Endothelial cell of umbilical vein (primary cell): ENCODE measurements around the gene NYAP1. TPM values are rescaled to one million over a fixed set of nuclear protein-coding genes. Genes with fewer than 3 reads are reported as not detected.
A peak's percentile ranks its signal among the peaks of the same experiment; 100 is the strongest.

ENCODE experiments used
- BruUV-seq: library from RNA; stranded (reverse); fragments of 400-500 nt; replicated peaks from 2 replicates; lab custom pipeline; 2021; lab: Mats Ljungman, UMichigan
- CTCF ChIA-PET: fragments of 300-600, 350-600 bp; sonication (Branson Sonifier 250); formaldehyde crosslinking; loops from one replicate; lab custom pipeline; 2021; ENCODE audit warnings: antibody characterized with exemption, inconsistent platforms; lab: Charles Lee
- POLR2A ChIA-PET: fragments of 300-600, 350-600 bp; sonication (Branson Sonifier 250); formaldehyde crosslinking; loops from one replicate; lab custom pipeline; 2021; ENCODE audit warnings: antibody characterized with exemption, inconsistent platforms; lab: Charles Lee
- DNase-seq: peaks from one replicate; pipeline ENCODE4 v3.0.0-alpha.2; 2011; ENCODE audit warnings: low read depth, low spot score
- FAIRE-seq: peaks from 2 replicates; lab custom pipeline; 2011; peaks lifted over from hg19 to GRCh38; lab: Jason Lieb, UNC
- H2AFZ ChIP-seq: 2 replicates; pipeline ENCODE4 v1.6.0; 2012; ENCODE audit warnings: low read depth, low read length, control low read depth, inconsistent platforms
- H3K27ac ChIP-seq: 2 replicates; pipeline ENCODE4 v1.5.1; 2011; ENCODE audit warnings: low read depth, mild to moderate bottlenecking, control low read depth, low read length, moderate library complexity; ENCODE audit not compliant: insufficient read depth
- H3K27me3 ChIP-seq, 2 experiments: 2 replicates each; pipeline versions ENCODE4 v1.6.0 to v1.6.1; 2011; ENCODE audit warnings: low read length in 2 of 2, mixed read lengths in 1 of 2; ENCODE audit not compliant: control insufficient read depth in 2 of 2, insufficient read depth in 2 of 2
- H3K36me3 ChIP-seq, 2 experiments: 2 replicates in 1 of 2; 3 replicates in 1 of 2; pipeline ENCODE4 v1.5.1; 2011; ENCODE audit warnings: low read length in 2 of 2, mild to moderate bottlenecking in 1 of 2, moderate library complexity in 1 of 2; ENCODE audit not compliant: control insufficient read depth in 2 of 2, insufficient read depth in 2 of 2; ENCODE audit errors: extremely low read depth in 1 of 2
- H3K4me1 ChIP-seq: 3 replicates; pipeline ENCODE4 v1.5.1; 2011; ENCODE audit warnings: mild to moderate bottlenecking, low read length; ENCODE audit not compliant: control insufficient read depth, insufficient read depth; ENCODE audit errors: extremely low read depth
- H3K4me2 ChIP-seq: 2 replicates; pipeline ENCODE4 v1.6.1; 2011; ENCODE audit warnings: low read length, control low read depth, mixed read lengths; ENCODE audit not compliant: insufficient read depth
- H3K4me3 ChIP-seq, 3 experiments: fragments of 200-600 bp in 1 of 3; sonication (generic), shearing (Covaris generic) in 1 of 3; replicated peaks in 1 of 3; 2 replicates each; pipeline ENCODE4 v1.5.1; 2011 to 2016; ENCODE audit warnings: control low read depth in 3 of 3, low read length in 3 of 3, mild to moderate bottlenecking in 2 of 3, inconsistent platforms in 1 of 3, low read depth in 1 of 3, moderate library complexity in 1 of 3; ENCODE audit not compliant: insufficient read depth in 1 of 3
- H3K79me2 ChIP-seq: 2 replicates; pipeline ENCODE4 v1.6.0; 2012; ENCODE audit warnings: low read length, inconsistent platforms; ENCODE audit not compliant: control insufficient read depth, insufficient read depth
- H3K9ac ChIP-seq: replicated peaks from 2 replicates; pipeline ENCODE3; 2011; ENCODE audit warnings: low read length, control low read depth; ENCODE audit not compliant: insufficient read depth; ENCODE audit errors: extremely low read depth
- H3K9me1 ChIP-seq: replicated peaks from 3 replicates; pipeline ENCODE4 v1.6.0; 2011; ENCODE audit warnings: mild to moderate bottlenecking, low read length; ENCODE audit not compliant: control insufficient read depth, insufficient read depth; ENCODE audit errors: extremely low read depth
- H3K9me3 ChIP-seq: replicated peaks from 2 replicates; pipeline ENCODE4 v1.5.1; 2012; ENCODE audit warnings: low read length, inconsistent platforms; ENCODE audit not compliant: control insufficient read depth, insufficient read depth
- H4K20me1 ChIP-seq: replicated peaks from 2 replicates; pipeline ENCODE3; 2011; ENCODE audit warnings: mild to moderate bottlenecking, low read length; ENCODE audit not compliant: control insufficient read depth, insufficient read depth; ENCODE audit errors: extremely low read depth
- GATA2 ChIP-seq: IDR thresholded peaks from 2 replicates; pipeline ENCODE4 v1.7.0; 2011; ENCODE audit warnings: low read depth, mild to moderate bottlenecking, moderate library complexity, mixed read lengths, low read length; ENCODE audit not compliant: insufficient read length, insufficient read depth
- JUN ChIP-seq: IDR thresholded peaks from 2 replicates; pipeline ENCODE4 v1.6.1; 2011; ENCODE audit warnings: borderline replicate concordance, low read depth; ENCODE audit not compliant: insufficient read length, insufficient read depth
- POLR2AphosphoS5 ChIP-seq: IDR thresholded peaks from 2 replicates; pipeline ENCODE4 v1.6.1; 2012; ENCODE audit warnings: low read depth, mild to moderate bottlenecking, control low read depth, low read length, moderate library complexity; ENCODE audit not compliant: insufficient read depth
- dilution Hi-C: fragments of 300-500 bp; cut with MboI; formaldehyde crosslinking; loops from one replicate; pipeline ENCODE4 v1.15.0; 2019; ENCODE audit warnings: low sequenced_read_pairs; ENCODE audit not compliant: extremely low pct_ligation_motif_present
- intact Hi-C: fragments of 100-400 bp; cut with micrococcal nuclease; formaldehyde crosslinking; loops from one replicate; pipeline ENCODE4 v1.10.0; 2022
- polyA plus RNA-seq, 4 experiments: library from polyadenylated mRNA; depleted of rRNA in 3 of 4; stranded (reverse) in 3 of 4; unstranded in 1 of 4; fragments of >200 nt; gene quantifications; 2 replicates each; pipeline versions ENCODE4 v1.2.1 to v1.2.3, GENCODE V29; 2011 to 2012; ENCODE audit warnings: missing spikeins in 1 of 4
- total RNA-seq: library from RNA; stranded (reverse); gene quantifications from 2 replicates; pipeline ENCODE4 v1.2.3, GENCODE V29; 2021

The NYAP1 gene
- total and polyA plus RNA-seq, 2 donors (not counting 3 experiments of a cell fraction or from before 2014, with no cell fraction given): 0.37 to 2.8 TPM

DNA sequence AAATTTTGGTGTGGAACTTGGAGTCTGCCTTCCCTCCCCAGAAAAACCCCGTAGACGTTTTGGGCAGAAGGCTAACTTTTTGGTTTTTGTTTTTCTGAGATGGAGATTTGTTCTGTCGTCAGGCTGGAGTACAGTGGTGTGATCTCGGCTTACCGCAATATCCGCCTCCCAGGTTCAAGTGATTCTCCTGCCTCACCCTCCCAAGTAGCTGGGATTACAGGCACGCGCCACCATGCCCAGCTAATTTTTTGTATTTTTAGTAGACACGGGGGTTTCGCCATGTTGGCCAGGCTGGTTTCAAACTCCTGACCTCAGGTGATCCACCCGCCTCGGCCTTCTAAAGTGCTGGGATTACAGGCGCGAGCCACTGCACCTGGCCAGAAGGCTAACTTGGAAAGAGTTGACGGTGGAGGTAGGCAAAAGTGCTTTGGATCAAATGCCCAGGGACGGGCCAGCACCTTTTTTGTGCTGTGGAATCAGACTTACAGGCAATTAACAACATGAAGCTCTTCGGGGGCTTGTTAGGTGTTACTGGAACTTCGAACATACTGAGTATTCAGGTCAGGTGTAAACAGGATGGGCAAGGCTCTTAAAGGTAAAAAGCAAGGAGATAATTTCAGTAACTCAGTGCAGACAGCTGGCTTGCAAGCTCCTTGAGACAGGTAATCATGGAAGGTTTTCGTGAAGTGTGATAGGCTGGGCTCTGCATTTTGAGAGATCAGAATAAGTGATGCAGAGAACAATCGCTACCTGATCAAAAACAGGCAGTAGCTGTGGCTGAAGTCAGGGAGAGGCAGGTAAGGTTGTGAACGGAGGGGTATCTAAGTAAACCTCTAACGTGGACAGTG lies 49.2 kb upstream of the NYAP1 start:
- no peak overlapping the region for H3K27ac ChIP-seq
- ChIA-PET POLR2A (interaction anchor here (1.4 kb wide), 1 partner anchor 10 kb away, joined by 3 read pairs; no protein-coding TSS in a partner anchor), CTCF (interaction anchor here (1.0 to 1.4 kb wide), 2 partner anchors 16 to 21 kb away, joined by 4 to 6 read pairs; no protein-coding TSS in a partner anchor)
- H3K4me3 ChIP-seq: peak overlapping the region in 2 of 3 experiments; percentile 54 to 81
- no peaks in the 10 kb centered on the region for H3K9me1 ChIP-seq
- peaks cover 49% of the 10 kb centered on the region for H3K79me2 ChIP-seq
- DNase-seq (no peak), FAIRE-seq (no peak)
- H3K36me3 ChIP-seq: peaks cover 5 to 20% of the 10 kb centered on the region in 2 experiments
- no peaks in the 10 kb centered on the region for H3K9me3 ChIP-seq
- TF ChIP-seq GATA2 (no peak), POLR2AphosphoS5 (no peak), JUN (no peak)
- intact Hi-C loops: no loop called here
- peak overlapping the region; percentile 27 for H3K4me2 ChIP-seq
- H4K20me1 ChIP-seq: no peaks in the 10 kb centered on the region
- dilution Hi-C loops: no loop called here
- BruUV-seq: TSS peak; percentile 35
- peaks cover 30% of the 10 kb centered on the region for H3K4me1 ChIP-seq
- H3K9ac ChIP-seq: peak overlapping the region; percentile 93
- no peaks in the 10 kb centered on the region for H3K27me3 ChIP-seq
- H2AFZ ChIP-seq: no peak overlapping the region
